Loucy (cell line): ENCODE results near the gene GIMAP6.

Source experiments
- EZH2phosphoT487 ChIP-seq: fragments of 200-600 bp; IDR thresholded peaks from 2 replicates; pipeline ENCODE4 v1.6.1; 2018; ENCODE audit warnings: antibody characterized with exemption, mild to moderate bottlenecking, moderate library complexity, borderline replicate concordance
- TF ChIP-seq, protein P1 (sequence below): fragments of 200-600 bp; sonication (generic); conservative IDR thresholded peaks from 2 replicates; pipeline ENCODE4 v1.5.1; 2014; ENCODE audit warnings: mild to moderate bottlenecking, antibody characterized with exemption, low read length

DNA sequence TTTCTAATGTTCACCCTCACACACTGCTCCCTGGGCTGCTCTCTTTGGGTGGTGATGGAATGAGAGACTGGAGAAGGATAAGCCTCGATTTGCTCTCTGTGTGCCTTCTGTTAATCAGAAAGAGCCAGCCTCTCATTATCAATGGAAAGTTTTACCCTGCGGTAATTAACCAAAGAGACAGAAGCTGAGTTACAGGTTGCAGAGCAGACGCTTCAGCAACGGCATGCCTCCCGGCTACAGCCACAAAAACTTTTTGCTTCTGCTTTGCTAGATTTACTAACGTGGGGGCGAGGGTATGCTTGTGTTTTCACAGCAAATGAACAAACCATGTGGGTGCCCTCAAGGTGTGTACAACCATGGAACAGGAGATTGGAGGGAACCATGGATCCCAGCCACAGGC lies 47.0 kb downstream of the GIMAP6 start:
- TF ChIP-seq, protein P1, sequence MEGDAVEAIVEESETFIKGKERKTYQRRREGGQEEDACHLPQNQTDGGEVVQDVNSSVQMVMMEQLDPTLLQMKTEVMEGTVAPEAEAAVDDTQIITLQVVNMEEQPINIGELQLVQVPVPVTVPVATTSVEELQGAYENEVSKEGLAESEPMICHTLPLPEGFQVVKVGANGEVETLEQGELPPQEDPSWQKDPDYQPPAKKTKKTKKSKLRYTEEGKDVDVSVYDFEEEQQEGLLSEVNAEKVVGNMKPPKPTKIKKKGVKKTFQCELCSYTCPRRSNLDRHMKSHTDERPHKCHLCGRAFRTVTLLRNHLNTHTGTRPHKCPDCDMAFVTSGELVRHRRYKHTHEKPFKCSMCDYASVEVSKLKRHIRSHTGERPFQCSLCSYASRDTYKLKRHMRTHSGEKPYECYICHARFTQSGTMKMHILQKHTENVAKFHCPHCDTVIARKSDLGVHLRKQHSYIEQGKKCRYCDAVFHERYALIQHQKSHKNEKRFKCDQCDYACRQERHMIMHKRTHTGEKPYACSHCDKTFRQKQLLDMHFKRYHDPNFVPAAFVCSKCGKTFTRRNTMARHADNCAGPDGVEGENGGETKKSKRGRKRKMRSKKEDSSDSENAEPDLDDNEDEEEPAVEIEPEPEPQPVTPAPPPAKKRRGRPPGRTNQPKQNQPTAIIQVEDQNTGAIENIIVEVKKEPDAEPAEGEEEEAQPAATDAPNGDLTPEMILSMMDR, result no peak
- no peak for TF ChIP-seq EZH2phosphoT487
